ENCODE data around the gene IGFBPL1. TPM values are rescaled to one million over a fixed set of nuclear protein-coding genes. Genes with fewer than 3 reads are reported as not detected.

The IGFBPL1 gene
- total RNA-seq, 4 donors from 2014 or later = not detected

GRCh38 chr9:38367898-38368297 is 56.4 kb downstream of the IGFBPL1 start:
- H3K27ac ChIP-seq = no peak overlapping the region
- DNase-seq (ENCODE audit: low spot score in 2 of 2) = no peak
- H3K4me3 ChIP-seq = no peak overlapping the region
- H3K4me1 ChIP-seq = peaks cover 3% of the 10 kb centered on the region
- no peaks in the 10 kb centered on the region for H3K36me3 ChIP-seq
- no peaks in the 10 kb centered on the region for H3K27me3 ChIP-seq
- TF ChIP-seq CTCF (IDR thresholded peaks at IDR 0.05) (no peak), POLR2AphosphoS5 (IDR thresholded peaks at IDR 0.05) (no peak), EP300 (IDR thresholded peaks at IDR 0.05) (no peak)
- no peaks in the 10 kb centered on the region for H3K9me3 ChIP-seq

GRCh38 chr9:38363589-38363925 is 60.7 kb downstream of the IGFBPL1 start:
- H3K4me3 ChIP-seq = no peak overlapping the region
- H3K27me3 ChIP-seq = no peaks in the 10 kb centered on the region
- TF ChIP-seq POLR2AphosphoS5 (IDR thresholded peaks at IDR 0.05) = no peak
- no peaks in the 10 kb centered on the region for H3K36me3 ChIP-seq
- 85% methylated on average over 5 of the region's 5 CpGs for WGBS
- peak in 1 of 2 donors; percentile 58 for DNase-seq (ENCODE audit: low spot score in 2 of 2)
- no peak overlapping the region for H3K27ac ChIP-seq
- H3K4me1 ChIP-seq = peaks cover 3% of the 10 kb centered on the region
- H3K9me3 ChIP-seq = no peaks in the 10 kb centered on the region

GRCh38 chr9:38362852-38363588 is 61.2 kb downstream of the IGFBPL1 start:
- H3K4me1 ChIP-seq = peaks cover 3% of the 10 kb centered on the region
- peak; percentile 48 to 61 for DNase-seq (ENCODE audit: low spot score in 2 of 2)
- TF ChIP-seq CTCF (IDR thresholded peaks at IDR 0.05) (peak; percentile 35 to 48), POLR2A (IDR thresholded peaks at IDR 0.05) (no peak)
- 38% methylated on average over 21 of the region's 21 CpGs for WGBS
- no peak overlapping the region for H3K4me3 ChIP-seq
- H3K36me3 ChIP-seq = no peaks in the 10 kb centered on the region
- no peaks in the 10 kb centered on the region for H3K27me3 ChIP-seq
- H3K9me3 ChIP-seq = no peaks in the 10 kb centered on the region
- H3K27ac ChIP-seq = no peak overlapping the region

GRCh38 chr9:38361473-38361850 is 62.8 kb downstream of the IGFBPL1 start:
- H3K9me3 ChIP-seq = no peaks in the 10 kb centered on the region
- 94% methylated on average over 6 of the region's 6 CpGs for WGBS
- peak in 1 of 2 donors; percentile 32 for DNase-seq (ENCODE audit: low spot score in 2 of 2)
- H3K27me3 ChIP-seq = no peaks in the 10 kb centered on the region
- no peak overlapping the region for H3K27ac ChIP-seq
- H3K4me1 ChIP-seq = peaks cover 3% of the 10 kb centered on the region
- no peak overlapping the region for H3K4me3 ChIP-seq
- no peaks in the 10 kb centered on the region for H3K36me3 ChIP-seq
- TF ChIP-seq POLR2AphosphoS5 (IDR thresholded peaks at IDR 0.05) (no peak), CTCF (IDR thresholded peaks at IDR 0.05) (no peak), EP300 (IDR thresholded peaks at IDR 0.05) (no peak)

GRCh38 chr9:38360839-38361472 is 63.3 kb downstream of the IGFBPL1 start:
- no peaks in the 10 kb centered on the region for H3K36me3 ChIP-seq
- no peaks in the 10 kb centered on the region for H3K9me3 ChIP-seq
- no peak overlapping the region for H3K27ac ChIP-seq
- peak in 1 of 2 donors; percentile 48 for DNase-seq (ENCODE audit: low spot score in 2 of 2)
- TF ChIP-seq CTCF (IDR thresholded peaks at IDR 0.05) = no peak
- no peak for TF ChIP-seq EP300 (IDR thresholded peaks at IDR 0.05)
- no peak for TF ChIP-seq POLR2A (IDR thresholded peaks at IDR 0.05)
- no peak for TF ChIP-seq POLR2AphosphoS5 (IDR thresholded peaks at IDR 0.05)
- H3K4me3 ChIP-seq = no peak overlapping the region
- peaks cover 3% of the 10 kb centered on the region for H3K4me1 ChIP-seq
- 82% methylated on average over 7 of the region's 7 CpGs for WGBS
- no peaks in the 10 kb centered on the region for H3K27me3 ChIP-seq

Measured in suprapubic skin (tissue), 4 donors.